ACC112 (cell line): ENCODE data around the gene STIM2.

ENCODE experiments used
- H2AFZ ChIP-seq: fragments of 200-600 bp; sonication (generic); one replicate; pipeline ENCODE4 v1.6.0; 2017; ENCODE audit warnings: antibody characterized with exemption, low read length; ENCODE audit not compliant: unreplicated experiment
- H3K27ac ChIP-seq: fragments of 200-600 bp; sonication (generic); 2 replicates; pipeline ENCODE4 v1.5.1; 2014; ENCODE audit warnings: low read depth, mild to moderate bottlenecking, antibody characterized with exemption, low read length, moderate library complexity
- H3K27me3 ChIP-seq: fragments of 200-600 bp; sonication (generic); 2 replicates; pipeline ENCODE4 v1.6.1; 2014; ENCODE audit warnings: mild to moderate bottlenecking, antibody characterized with exemption, low read length, moderate library complexity, mixed read lengths; ENCODE audit not compliant: insufficient read depth
- H3K36me3 ChIP-seq: fragments of 200-600 bp; sonication (generic); 2 replicates; pipeline ENCODE4 v1.6.1; 2016; ENCODE audit warnings: mild to moderate bottlenecking, antibody characterized with exemption, low read length, moderate library complexity, mixed read lengths; ENCODE audit not compliant: insufficient read depth
- H3K4me1 ChIP-seq: fragments of 200-600 bp; sonication (generic); one replicate; pipeline ENCODE4 v1.6.1; 2016; ENCODE audit warnings: low read length, mixed read lengths; ENCODE audit not compliant: insufficient read depth, unreplicated experiment, control insufficient read depth
- H3K4me3 ChIP-seq: fragments of 200-600 bp; sonication (generic); 2 replicates; pipeline ENCODE4 v1.5.1; 2014; ENCODE audit warnings: mild to moderate bottlenecking, low read depth, low read length
- H3K79me2 ChIP-seq: fragments of 200-600 bp; sonication (generic); one replicate; pipeline ENCODE4 v1.6.0; 2016; ENCODE audit warnings: low read length; ENCODE audit not compliant: control insufficient read depth, unreplicated experiment, insufficient read depth

The STIM2 gene

GRCh38 chr4:26996745-26997144 lies 136.1 kb downstream of the STIM2 start:
- H3K36me3 ChIP-seq = no peaks in the 10 kb centered on the region; the same call in 1 of the 2 replicates
- H3K27ac ChIP-seq = no peak overlapping the region

GRCh38 chr4:26999689-27000088 lies 139.0 kb downstream of the STIM2 start:
- Histone ChIP-seq H3K36me3 (no peaks in the 10 kb centered on the region; the same call in 1 of the 2 replicates), H2AFZ (no peak overlapping the region), H3K4me3 (no peak overlapping the region), H3K79me2 (no peaks in the 10 kb centered on the region), H3K4me1 (peaks cover 15% of the 10 kb centered on the region), H3K27ac (no peak overlapping the region), H3K27me3 (no peaks in the 10 kb centered on the region)

More at GRCh38 chr4:26996745-26997144, 136.1 kb downstream of the STIM2 start:
- Histone ChIP-seq H3K4me1 (peaks cover 13% of the 10 kb centered on the region), H3K79me2 (no peaks in the 10 kb centered on the region), H3K27me3 (no peaks in the 10 kb centered on the region), H3K4me3 (no peak overlapping the region), H2AFZ (no peak overlapping the region)

GRCh38 chr4:27000122-27000521 lies 139.5 kb downstream of the STIM2 start:
- Histone ChIP-seq H3K79me2 (no peaks in the 10 kb centered on the region), H3K27me3 (no peaks in the 10 kb centered on the region), H3K4me3 (no peak overlapping the region), H3K27ac (no peak overlapping the region), H3K4me1 (peaks cover 19% of the 10 kb centered on the region), H2AFZ (no peak overlapping the region), H3K36me3 (no peaks in the 10 kb centered on the region; the same call in 1 of the 2 replicates)

- Histone ChIP-seq H2AFZ (no peak overlapping the region), H3K27me3 (no peaks in the 10 kb centered on the region), H3K27ac (no peak overlapping the region), H3K4me1 (peaks cover 24% of the 10 kb centered on the region), H3K36me3 (no peaks in the 10 kb centered on the region; the same call in 1 of the 2 replicates), H3K79me2 (no peaks in the 10 kb centered on the region), H3K4me3 (no peak overlapping the region)
These were observed 140.2 kb downstream of the STIM2 start for GRCh38 chr4:27000820-27001219.

GRCh38 chr4:27001398-27002164 lies 140.9 kb downstream of the STIM2 start:
- Histone ChIP-seq H3K36me3 (no peaks in the 10 kb centered on the region), H2AFZ (no peak overlapping the region), H3K4me3 (no peak overlapping the region), H3K4me1 (peaks cover 32% of the 10 kb centered on the region), H3K79me2 (no peaks in the 10 kb centered on the region), H3K27ac (no peak overlapping the region), H3K27me3 (no peaks in the 10 kb centered on the region)

- no peak overlapping the region for H2AFZ ChIP-seq
- no peaks in the 10 kb centered on the region for H3K36me3 ChIP-seq
- H3K79me2 ChIP-seq = no peaks in the 10 kb centered on the region
- H3K27me3 ChIP-seq = no peaks in the 10 kb centered on the region
- H3K4me3 ChIP-seq = no peak overlapping the region
- H3K4me1 ChIP-seq = peaks cover 49% of the 10 kb centered on the region
- H3K27ac ChIP-seq = no peak overlapping the region
These were observed 143.0 kb downstream of the STIM2 start for GRCh38 chr4:27003642-27004113.

GRCh38 chr4:27005501-27005900 lies 144.9 kb downstream of the STIM2 start:
- H2AFZ ChIP-seq = no peak overlapping the region
- peaks cover 59% of the 10 kb centered on the region for H3K4me1 ChIP-seq
- no peaks in the 10 kb centered on the region for H3K27me3 ChIP-seq
- peak overlapping the region; percentile 28 for H3K4me3 ChIP-seq
- peak overlapping the region; percentile 74 for H3K27ac ChIP-seq
- H3K36me3 ChIP-seq = no peaks in the 10 kb centered on the region
- no peaks in the 10 kb centered on the region for H3K79me2 ChIP-seq

GRCh38 chr4:27005905-27006590 lies 145.4 kb downstream of the STIM2 start:
- Histone ChIP-seq H3K4me1 (peaks cover 59% of the 10 kb centered on the region), H3K27ac (peak overlapping the region; percentile 74), H3K79me2 (no peaks in the 10 kb centered on the region)

GRCh38 chr4:27006646-27007045 lies 146.0 kb downstream of the STIM2 start:
- H3K27me3 ChIP-seq = no peaks in the 10 kb centered on the region
- H3K36me3 ChIP-seq = no peaks in the 10 kb centered on the region
- H3K79me2 ChIP-seq = no peaks in the 10 kb centered on the region
- H3K27ac ChIP-seq = peak overlapping the region; percentile 74
- H3K4me3 ChIP-seq = peak overlapping the region; percentile 28
- H3K4me1 ChIP-seq = peaks cover 59% of the 10 kb centered on the region
- no peak overlapping the region for H2AFZ ChIP-seq

More at GRCh38 chr4:27005905-27006590, 145.4 kb downstream of the STIM2 start:
- H3K27me3 ChIP-seq = no peaks in the 10 kb centered on the region
- peak overlapping the region; percentile 28 for H3K4me3 ChIP-seq
- no peaks in the 10 kb centered on the region for H3K36me3 ChIP-seq
- no peak overlapping the region for H2AFZ ChIP-seq

GRCh38 chr4:27007507-27007906 lies 146.9 kb downstream of the STIM2 start:
- H3K79me2 ChIP-seq = no peaks in the 10 kb centered on the region
- H3K36me3 ChIP-seq = no peaks in the 10 kb centered on the region
- H3K4me3 ChIP-seq = peak overlapping the region; percentile 11
- H2AFZ ChIP-seq = no peak overlapping the region
- peaks cover 59% of the 10 kb centered on the region for H3K4me1 ChIP-seq
- H3K27ac ChIP-seq = peak overlapping the region; percentile 47
- H3K27me3 ChIP-seq = no peaks in the 10 kb centered on the region
